OCI-M2 (cell line): ENCODE results near the gene ITGBL1.

ENCODE experiments used
- DNase-seq: peaks from one replicate; lab custom pipeline; 2025; ENCODE audit not compliant: unreplicated experiment; lab: John Stamatoyannopoulos, UW

The ITGBL1 gene

GRCh38 chr13:101452519-101453485 lies at the start of gene ITGBL1:
ITGBL1 (plus strand) TSS chr13:101452675; CDS start chr13:101452834, 159 bp downstream.
- no peak for DNase-seq

- no peak for DNase-seq
These were observed 45.7 kb upstream of the ITGBL1 start for GRCh38 chr13:101406791-101407190.

GRCh38 chr13:101408154-101408553 lies 44.3 kb upstream of the ITGBL1 start:
- DNase-seq = no peak

GRCh38 chr13:101408992-101409656 lies 43.4 kb upstream of the ITGBL1 start:
- no peak for DNase-seq

- no peak for DNase-seq
These were observed 40.4 kb upstream of the ITGBL1 start for GRCh38 chr13:101412076-101412475.

GRCh38 chr13:101415358-101416174 lies 36.9 kb upstream of the ITGBL1 start:
- DNase-seq = no peak

GRCh38 chr13:101416181-101417042 lies 36.1 kb upstream of the ITGBL1 start, which contains the start of gene NALCN:
NALCN (minus strand) TSS chr13:101416508; CDS start chr13:101399126, 17,382 bp downstream.
- no peak for DNase-seq

- DNase-seq = no peak
These were observed 35.5 kb upstream of the ITGBL1 start for GRCh38 chr13:101417043-101417406.

GRCh38 chr13:101417501-101417900 lies 35.0 kb upstream of the ITGBL1 start:
- no peak for DNase-seq

- no peak for DNase-seq
These were observed 28.6 kb upstream of the ITGBL1 start for GRCh38 chr13:101423872-101424271.

- no peak for DNase-seq
These were observed 27.9 kb upstream of the ITGBL1 start for GRCh38 chr13:101424381-101425155.

GRCh38 chr13:101425156-101425471 lies 27.4 kb upstream of the ITGBL1 start:
- DNase-seq = no peak

- DNase-seq = no peak
These were observed 26.9 kb upstream of the ITGBL1 start for GRCh38 chr13:101425623-101426022.

GRCh38 chr13:101429733-101430132 lies 22.7 kb upstream of the ITGBL1 start:
- DNase-seq = no peak

GRCh38 chr13:101433895-101434294 lies 18.6 kb upstream of the ITGBL1 start:
- no peak for DNase-seq

GRCh38 chr13:101434486-101434885 lies 18.0 kb upstream of the ITGBL1 start:
- no peak for DNase-seq

GRCh38 chr13:101447852-101448251 lies 4.6 kb upstream of the ITGBL1 start:
- no peak for DNase-seq

GRCh38 chr13:101449790-101450748 lies 2.4 kb upstream of the ITGBL1 start:
- no peak for DNase-seq

GRCh38 chr13:101450749-101451130 lies 1.7 kb upstream of the ITGBL1 start:
- DNase-seq = no peak
